Measurements from ENCODE around the gene CPT1B.

CPT1B gene

DNA sequence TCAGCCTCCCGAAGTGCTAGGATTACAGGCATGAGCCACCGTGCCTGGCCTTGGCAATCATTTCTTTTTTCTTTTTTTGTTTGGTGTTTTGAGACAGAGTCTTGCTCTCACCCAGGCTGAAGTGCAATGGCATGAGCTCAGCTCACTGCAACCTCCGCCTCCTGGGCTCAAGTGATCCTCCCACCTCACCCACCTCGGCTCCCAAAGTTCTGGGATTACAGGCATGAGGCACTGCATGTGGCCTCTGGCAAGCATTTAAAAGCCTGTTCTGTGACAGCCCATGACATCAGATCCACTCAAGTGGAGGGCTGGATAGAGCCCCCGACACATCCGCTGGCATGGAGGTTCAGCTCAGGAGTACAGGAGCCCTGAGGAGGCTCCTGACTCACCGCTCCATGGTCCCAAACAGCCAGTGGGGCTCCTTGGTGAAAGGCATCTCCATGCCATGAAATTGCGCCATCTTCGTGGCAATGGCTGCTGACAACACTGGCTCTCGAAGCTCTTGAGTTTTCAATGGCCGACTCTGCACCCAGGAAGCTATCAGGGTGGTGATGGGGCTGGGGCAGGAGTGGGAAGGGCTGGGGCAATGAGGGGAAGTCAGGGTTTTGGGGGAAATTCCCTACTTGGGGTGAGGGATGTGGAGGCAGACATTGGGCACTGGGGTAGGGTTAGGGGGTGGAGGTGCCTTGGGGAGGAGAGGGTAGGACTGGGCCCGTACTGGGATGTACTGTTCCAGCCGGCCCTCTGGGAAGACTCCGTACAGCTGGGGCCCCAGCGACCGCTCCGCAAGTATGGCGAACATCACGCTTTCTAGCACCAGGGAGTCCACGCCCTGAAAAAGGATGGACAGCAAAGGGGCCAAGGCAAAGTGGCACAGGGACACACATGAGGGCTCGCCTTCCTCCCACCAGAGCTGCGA, 3.1 kb upstream of the CPT1B start:
- Histone ChIP-seq H3K4me2 (ENCODE audit: insufficient read depth, low read length) (peak overlapping the region; percentile 71), H3K9ac (ENCODE audit: low read depth, low read length) (peak overlapping the region; percentile 100), H4K20me1 (ENCODE audit: insufficient read depth, low read length) (peaks cover 19% of the 10 kb centered on the region; the same call in 1 of the 2 replicates), H2AFZ (ENCODE audit: low read depth, low read length) (peak overlapping the region; percentile 99; the same call in 1 of the 2 replicates), H3K79me2 (ENCODE audit: insufficient read depth, low read length) (peaks cover 24% of the 10 kb centered on the region), H3K36me3 (ENCODE audit: insufficient read depth, low read length) (peaks cover 50% of the 10 kb centered on the region), H3K27me3 (ENCODE audit: insufficient read depth, low read length, poor library complexity) (no peaks in the 10 kb centered on the region), H3K9me3 (ENCODE audit: insufficient read depth, low read length, severe bottlenecking) (no peaks in the 10 kb centered on the region), H3K27ac (ENCODE audit: low read length) (peak overlapping the region; percentile 100), H3K4me1 (ENCODE audit: insufficient read depth, low read length) (peaks cover 30% of the 10 kb centered on the region), H3K4me3 (ENCODE audit: low read depth in 1 of 2, low read length in 2 of 2) (peak overlapping the region; percentile 68 to 91; a peak in 3 of 4 replicates)
- no peak for TF ChIP-seq EZH2 (IDR thresholded peaks at IDR 0.05; ENCODE audit: borderline replicate concordance, low read depth, low read length, severe bottlenecking)
- TF ChIP-seq, protein P1, sequence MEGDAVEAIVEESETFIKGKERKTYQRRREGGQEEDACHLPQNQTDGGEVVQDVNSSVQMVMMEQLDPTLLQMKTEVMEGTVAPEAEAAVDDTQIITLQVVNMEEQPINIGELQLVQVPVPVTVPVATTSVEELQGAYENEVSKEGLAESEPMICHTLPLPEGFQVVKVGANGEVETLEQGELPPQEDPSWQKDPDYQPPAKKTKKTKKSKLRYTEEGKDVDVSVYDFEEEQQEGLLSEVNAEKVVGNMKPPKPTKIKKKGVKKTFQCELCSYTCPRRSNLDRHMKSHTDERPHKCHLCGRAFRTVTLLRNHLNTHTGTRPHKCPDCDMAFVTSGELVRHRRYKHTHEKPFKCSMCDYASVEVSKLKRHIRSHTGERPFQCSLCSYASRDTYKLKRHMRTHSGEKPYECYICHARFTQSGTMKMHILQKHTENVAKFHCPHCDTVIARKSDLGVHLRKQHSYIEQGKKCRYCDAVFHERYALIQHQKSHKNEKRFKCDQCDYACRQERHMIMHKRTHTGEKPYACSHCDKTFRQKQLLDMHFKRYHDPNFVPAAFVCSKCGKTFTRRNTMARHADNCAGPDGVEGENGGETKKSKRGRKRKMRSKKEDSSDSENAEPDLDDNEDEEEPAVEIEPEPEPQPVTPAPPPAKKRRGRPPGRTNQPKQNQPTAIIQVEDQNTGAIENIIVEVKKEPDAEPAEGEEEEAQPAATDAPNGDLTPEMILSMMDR (IDR thresholded peaks at IDR 0.05; ENCODE audit: borderline replicate concordance, extremely low read depth, low read length, poor library complexity, severe bottlenecking): no peak
- DNase-seq (no peak), ATAC-seq (ENCODE audit: insufficient read depth, low read depth) (no peak)

DNA sequence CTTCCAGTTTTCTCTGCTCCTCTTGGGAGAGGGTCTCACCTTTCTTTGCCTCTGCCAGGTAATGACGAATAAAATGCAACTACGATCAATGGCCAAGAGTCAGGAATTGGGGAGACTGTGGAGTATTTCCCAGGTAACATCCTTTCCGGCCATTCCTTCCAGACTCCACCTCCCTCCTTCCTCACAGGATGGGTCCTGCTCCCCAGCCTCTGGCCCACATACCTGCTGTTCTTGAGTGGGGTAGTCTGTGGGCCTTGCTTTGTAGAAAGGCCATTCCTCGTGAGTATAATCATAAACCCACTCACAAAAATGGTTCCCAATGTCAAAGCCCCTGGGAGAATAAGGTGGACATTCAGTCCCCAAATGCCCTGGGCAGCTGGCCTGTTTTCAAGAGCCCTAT, 1.5 kb upstream of the CPT1B start:
- no peak for DNase-seq
- TF ChIP-seq, protein P1 (IDR thresholded peaks at IDR 0.05; ENCODE audit: borderline replicate concordance, extremely low read depth, low read length, poor library complexity, severe bottlenecking): no peak
- no peak for TF ChIP-seq EZH2 (IDR thresholded peaks at IDR 0.05; ENCODE audit: borderline replicate concordance, low read depth, low read length, severe bottlenecking)
- peaks cover 20% of the 10 kb centered on the region; the same call in 1 of the 2 replicates for H4K20me1 ChIP-seq (ENCODE audit: insufficient read depth, low read length)
- H3K4me2 ChIP-seq (ENCODE audit: insufficient read depth, low read length): no peak overlapping the region
- H3K27ac ChIP-seq (ENCODE audit: low read length): no peak overlapping the region
- no peak overlapping the region for H2AFZ ChIP-seq (ENCODE audit: low read depth, low read length)
- no peaks in the 10 kb centered on the region for H3K27me3 ChIP-seq (ENCODE audit: insufficient read depth, low read length, poor library complexity)
- peaks cover 30% of the 10 kb centered on the region for H3K4me1 ChIP-seq (ENCODE audit: insufficient read depth, low read length)
- no peak overlapping the region for H3K4me3 ChIP-seq (ENCODE audit: low read depth in 1 of 2, low read length in 2 of 2)
- no peaks in the 10 kb centered on the region for H3K9me3 ChIP-seq (ENCODE audit: insufficient read depth, low read length, severe bottlenecking)
- no peak for ATAC-seq (ENCODE audit: insufficient read depth, low read depth)
- 0 out of 2 replicates have a peak overlapping the region, but pooled peaks have one; percentile 16 for H3K9ac ChIP-seq (ENCODE audit: low read depth, low read length)
- H3K79me2 ChIP-seq (ENCODE audit: insufficient read depth, low read length): peaks cover 24% of the 10 kb centered on the region
- peaks cover 61% of the 10 kb centered on the region for H3K36me3 ChIP-seq (ENCODE audit: insufficient read depth, low read length)

DNA sequence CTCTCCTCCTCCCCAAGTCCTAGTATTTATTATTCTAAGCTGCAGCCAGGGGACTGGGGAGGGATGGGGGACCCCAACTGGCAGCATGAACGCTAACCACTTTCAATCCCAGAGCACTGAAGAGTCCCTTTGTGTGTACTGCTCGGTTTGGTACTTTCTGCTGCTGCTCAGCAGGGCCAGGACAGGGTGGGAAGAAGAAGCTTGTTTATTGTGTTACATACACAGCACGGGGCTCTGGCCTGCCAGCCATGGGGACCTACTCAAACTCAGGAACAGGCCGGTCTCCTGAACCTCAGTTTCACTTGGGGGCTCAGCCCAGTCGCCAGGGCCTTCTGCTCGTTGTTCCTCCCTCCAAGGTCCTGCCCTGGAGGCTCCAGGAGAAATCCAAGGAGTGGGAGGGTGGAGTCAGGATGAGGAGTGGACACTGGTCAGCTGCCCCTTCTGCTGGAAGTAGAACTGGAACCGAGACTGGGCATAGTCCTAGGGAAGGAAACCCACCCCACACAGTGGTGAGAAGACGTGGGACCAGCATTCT, 616 bp upstream of the CPT1B start:
- Histone ChIP-seq H3K9ac (ENCODE audit: low read depth, low read length) (no peak overlapping the region), H3K4me3 (ENCODE audit: low read depth in 1 of 2, low read length in 2 of 2) (no peak overlapping the region), H3K27me3 (ENCODE audit: insufficient read depth, low read length, poor library complexity) (no peaks in the 10 kb centered on the region), H3K79me2 (ENCODE audit: insufficient read depth, low read length) (peaks cover 23% of the 10 kb centered on the region), H2AFZ (ENCODE audit: low read depth, low read length) (no peak overlapping the region), H4K20me1 (ENCODE audit: insufficient read depth, low read length) (peaks cover 20% of the 10 kb centered on the region; the same call in 1 of the 2 replicates), H3K9me3 (ENCODE audit: insufficient read depth, low read length, severe bottlenecking) (no peaks in the 10 kb centered on the region), H3K27ac (ENCODE audit: low read length) (no peak overlapping the region), H3K36me3 (ENCODE audit: insufficient read depth, low read length) (peaks cover 70% of the 10 kb centered on the region), H3K4me2 (ENCODE audit: insufficient read depth, low read length) (no peak overlapping the region), H3K4me1 (ENCODE audit: insufficient read depth, low read length) (peaks cover 28% of the 10 kb centered on the region)
- DNase-seq (no peak), ATAC-seq (ENCODE audit: insufficient read depth, low read depth) (no peak)
- no peak for TF ChIP-seq EZH2 (IDR thresholded peaks at IDR 0.05; ENCODE audit: borderline replicate concordance, low read depth, low read length, severe bottlenecking)
- TF ChIP-seq, protein P1 (IDR thresholded peaks at IDR 0.05; ENCODE audit: borderline replicate concordance, extremely low read depth, low read length, poor library complexity, severe bottlenecking): no peak

Measured in DND-41 (cell line).